ENCODE measurements around the gene SERGEF.

SERGEF gene

DNA sequence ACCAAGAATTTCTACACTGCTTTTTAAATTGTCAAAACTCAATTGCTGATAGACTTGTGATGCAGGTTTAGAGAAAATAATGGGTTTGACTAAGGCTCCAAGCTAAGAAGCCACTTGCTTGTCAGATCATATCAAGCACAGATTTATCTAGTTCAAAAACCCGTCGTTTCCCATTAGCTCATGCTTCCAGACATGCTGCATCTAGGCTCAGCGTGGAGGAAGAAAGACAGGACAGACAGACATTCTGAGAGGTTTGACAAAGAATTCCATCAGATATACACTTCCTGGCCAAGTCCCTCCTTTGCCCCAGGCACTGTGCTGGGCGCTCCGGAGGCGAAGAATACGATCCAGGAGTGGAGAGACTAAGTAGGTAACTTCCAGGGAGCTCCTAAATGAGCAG lies 201.5 kb downstream of the SERGEF start:
- FAIRE-seq, result no peak

DNA sequence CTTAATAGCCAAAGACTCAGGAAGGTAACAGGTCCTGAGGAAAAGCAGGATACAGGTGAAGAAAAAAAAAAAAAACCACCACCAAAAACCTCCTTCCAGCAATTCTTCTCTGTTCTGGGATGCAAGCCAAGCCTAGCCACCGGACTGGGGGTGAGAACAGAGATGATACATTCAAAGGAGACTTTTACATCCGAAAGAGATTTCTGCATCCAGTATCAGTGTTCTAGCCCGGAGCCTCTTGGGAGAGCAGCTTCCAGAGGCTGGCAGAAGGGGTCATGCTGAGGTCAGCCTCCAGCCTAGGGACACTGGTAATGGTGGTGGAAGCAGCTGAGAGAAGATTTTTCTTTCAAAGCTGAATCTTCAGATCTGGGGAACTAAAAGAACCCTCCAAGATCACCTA lies 202.1 kb downstream of the SERGEF start:
- no peak for FAIRE-seq

DNA sequence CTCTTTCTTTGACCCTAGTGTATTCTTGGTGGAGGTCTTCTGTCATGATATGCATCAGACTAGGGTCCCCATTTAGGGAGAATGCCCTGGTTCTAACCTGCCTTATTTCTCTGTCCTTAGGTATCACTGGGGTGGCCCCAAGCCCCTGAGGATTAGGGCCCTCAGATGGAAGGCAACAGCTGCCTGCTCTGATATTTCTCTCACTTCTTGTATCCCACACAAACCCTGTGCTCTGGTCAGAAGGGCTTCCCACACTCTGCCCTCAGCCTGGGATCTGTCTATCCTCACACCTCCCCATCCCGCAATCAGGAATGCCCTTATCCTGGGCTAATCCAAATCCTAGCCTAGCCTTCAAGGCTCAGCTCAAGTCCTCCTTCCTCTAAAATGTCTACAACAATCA lies 202.8 kb downstream of the SERGEF start:
- FAIRE-seq, result no peak

DNA sequence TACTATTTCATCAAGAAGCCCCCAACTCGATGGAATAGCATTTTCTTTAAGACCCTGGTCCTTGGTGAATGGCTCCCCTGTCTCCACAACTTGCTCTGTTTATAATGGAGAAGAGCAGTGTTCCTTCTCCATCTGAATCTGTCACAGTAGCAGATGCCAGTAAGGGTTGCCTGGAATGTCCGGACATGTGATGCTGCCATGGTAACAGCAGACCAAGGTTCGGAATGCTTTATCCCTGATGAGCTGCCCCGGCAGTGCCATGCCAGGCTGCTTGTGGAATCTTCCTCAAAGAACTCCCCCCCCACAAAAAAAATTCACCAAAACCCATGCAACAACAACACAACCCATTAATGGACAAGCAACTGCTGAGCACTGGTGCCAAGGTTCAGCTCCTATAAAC lies 205.8 kb downstream of the SERGEF start:
- FAIRE-seq, result no peak

DNA sequence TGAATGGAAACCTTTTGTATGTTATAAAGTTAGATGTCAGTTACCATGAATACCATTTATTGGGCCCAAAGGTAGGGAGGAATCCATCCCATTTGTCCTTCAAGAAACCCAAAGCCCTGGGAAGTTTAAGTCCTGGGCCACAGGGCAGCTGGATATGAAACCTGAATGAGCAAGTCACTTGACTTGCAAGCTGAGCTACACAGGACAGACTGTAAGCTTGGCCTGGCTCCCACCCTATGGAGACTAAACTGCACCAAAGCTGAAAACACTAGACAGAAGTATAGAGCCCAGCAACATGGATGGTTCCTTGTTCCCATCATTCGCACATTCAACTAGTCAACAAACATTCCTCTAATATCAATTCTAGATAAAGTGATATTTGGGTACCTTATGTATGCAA lies 207.0 kb downstream of the SERGEF start:
- no peak for FAIRE-seq

DNA sequence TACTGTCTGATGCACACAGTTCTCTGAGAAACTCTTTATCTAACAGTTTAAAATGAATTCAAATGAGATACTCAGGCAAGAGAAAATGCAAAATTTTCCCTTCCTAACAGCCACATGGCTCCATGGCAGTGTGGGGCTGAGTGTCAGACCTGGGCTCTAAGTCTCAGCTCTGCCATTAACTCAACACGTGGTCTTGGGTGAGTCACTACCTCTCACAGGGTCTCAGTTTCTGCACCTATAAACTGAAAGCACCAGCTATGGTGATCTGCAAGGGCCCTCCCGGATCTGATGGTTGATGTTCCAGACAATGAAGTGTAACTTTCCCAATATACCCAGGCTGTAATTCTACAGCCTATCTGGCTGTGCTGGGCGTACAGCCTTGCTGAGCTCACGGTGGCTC lies 207.8 kb downstream of the SERGEF start:
- no peak for FAIRE-seq

DNA sequence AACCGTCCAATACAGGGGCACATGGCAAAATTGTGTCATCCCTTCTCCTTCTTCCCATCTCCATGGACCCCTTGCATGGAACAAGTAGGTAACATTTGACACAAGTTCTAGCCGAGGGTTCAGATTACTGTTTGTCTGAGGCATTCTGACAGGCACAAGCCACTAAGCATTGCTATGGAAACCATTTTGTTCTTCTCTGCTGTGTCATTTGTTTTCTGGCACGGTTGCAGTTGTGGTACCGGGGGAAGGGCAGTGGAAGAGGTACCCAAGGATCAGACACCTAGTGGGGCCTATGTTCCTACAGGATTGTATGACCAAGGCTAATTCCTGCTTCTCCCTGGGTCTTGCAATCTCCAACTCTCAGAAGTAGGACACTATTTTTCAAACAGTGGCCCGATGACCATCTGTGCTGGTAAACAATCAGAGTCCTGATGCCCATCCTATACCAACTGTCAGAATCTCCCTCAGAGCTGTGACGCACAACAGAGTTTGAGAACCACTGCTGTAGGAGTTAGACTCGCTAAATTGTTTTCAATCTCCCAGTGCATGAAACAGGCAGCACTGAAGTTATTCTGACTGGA lies 209.0 kb downstream of the SERGEF start:
- FAIRE-seq, result no peak

DNA sequence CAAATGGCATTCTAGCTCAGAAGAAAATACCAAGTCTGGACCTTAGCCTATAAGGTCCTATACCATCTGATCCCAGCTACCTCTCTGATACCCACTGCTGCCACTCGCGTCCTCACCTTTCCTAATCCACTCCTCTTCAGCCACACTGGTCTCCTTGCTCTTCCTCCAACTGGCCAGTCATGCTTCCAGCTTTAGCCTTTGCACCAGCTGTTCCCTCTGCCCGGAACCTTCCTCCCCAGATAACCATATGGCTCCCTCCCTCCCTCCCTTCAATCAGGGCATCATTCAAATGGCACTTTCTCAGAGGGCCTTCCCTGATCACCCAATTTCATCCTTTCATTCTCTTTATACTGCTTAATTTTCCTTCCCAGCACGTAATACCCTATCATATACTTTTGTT lies 210.4 kb downstream of the SERGEF start:
- FAIRE-seq, result no peak

DNA sequence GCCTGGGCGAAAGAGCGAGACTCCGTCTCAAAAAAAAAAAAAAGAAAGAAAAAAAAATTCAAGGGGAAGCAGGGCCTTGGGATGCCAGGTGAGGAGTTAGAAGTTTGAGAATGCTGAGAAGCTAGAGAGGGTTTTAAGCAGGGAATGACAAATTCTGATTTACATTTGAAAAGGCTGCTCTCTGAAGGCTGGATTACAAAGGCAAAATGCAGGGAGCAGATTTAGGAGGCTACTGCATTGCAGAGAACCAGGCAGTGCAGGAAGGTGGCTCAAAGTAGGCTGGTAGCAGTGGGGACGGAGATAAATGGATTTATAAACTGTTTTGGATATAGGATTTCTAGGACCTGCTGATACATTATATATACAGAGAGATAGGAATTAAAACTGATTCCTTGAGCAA lies 211.7 kb downstream of the SERGEF start:
- FAIRE-seq, result no peak

DNA sequence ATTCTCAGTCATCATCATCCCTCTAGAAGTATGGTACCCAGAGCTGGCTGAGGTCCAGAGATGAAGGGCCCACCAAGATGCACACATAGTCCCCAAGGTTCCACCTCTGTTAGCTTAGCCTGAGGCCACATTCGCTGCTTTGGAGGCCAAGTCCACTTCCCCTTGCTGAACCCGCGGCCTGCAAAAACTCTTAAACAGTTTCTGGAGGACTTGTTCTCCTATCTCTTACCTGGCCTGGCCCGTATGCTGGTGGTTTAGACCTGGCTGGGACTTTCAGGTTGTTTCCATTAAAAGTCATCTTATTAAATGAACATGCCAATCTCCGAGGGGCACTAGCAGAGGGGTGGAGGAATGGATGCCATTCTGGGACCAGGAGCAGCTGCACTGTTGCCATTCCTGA lies 213.7 kb downstream of the SERGEF start:
- no peak for FAIRE-seq

DNA sequence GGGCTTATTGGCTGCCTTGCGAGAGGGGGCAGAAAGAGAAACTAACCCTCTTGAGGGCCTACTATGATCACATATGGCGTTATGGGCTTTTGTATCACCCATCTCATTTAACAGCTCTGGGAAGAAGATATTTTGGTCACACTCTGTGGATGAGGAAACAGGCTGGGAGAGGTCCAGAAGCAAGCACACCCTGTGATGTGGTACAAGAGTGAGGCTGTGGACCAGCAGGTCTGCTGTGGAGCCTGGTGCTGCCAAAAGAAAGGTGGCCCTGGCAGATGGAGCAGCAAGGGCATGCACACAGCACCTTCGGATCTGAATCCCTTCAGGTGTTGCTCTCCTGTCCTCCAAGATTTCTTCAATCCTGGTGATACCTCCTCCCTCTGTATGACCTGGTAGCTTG lies 214.1 kb downstream of the SERGEF start:
- FAIRE-seq, result no peak

DNA sequence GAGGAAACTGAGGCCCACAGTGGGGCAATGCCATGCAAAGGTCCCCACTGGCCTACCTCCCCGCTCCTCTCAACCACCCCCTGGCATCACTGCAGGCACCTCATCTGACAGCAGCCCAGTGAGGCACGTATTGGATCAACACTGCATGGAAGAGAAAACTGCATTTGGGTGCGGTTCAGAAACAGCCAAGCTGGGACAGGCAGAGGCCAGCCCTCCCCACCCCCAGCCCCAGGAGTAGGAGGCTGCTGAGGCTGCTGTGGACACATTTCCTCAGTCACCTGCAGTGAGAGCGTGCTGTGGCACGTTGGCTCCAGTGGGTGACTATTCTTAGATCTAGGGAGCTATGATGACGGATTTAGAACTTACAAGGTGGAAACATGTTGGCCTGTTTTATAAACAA lies 214.6 kb downstream of the SERGEF start:
- FAIRE-seq, result no peak

DNA sequence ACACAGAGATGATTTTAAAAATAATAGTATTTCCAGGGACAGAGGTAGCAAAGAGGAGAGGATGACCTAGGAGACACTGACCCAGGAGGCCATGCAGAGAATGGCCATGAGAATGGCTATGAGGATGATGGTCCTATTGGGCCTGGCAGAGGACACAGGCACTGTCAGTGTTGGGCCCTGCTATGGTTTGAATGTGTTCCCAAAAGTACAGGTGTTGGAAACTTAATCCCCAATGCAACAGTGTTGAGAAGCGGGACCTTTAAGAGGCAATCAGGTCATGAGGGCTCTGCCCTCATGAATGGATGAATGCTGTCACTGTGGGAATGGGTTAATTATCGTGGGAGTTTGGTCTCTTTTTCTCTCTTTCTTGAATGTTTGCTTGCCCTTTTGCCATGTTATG lies 216.7 kb downstream of the SERGEF start:
- FAIRE-seq, result no peak

DNA sequence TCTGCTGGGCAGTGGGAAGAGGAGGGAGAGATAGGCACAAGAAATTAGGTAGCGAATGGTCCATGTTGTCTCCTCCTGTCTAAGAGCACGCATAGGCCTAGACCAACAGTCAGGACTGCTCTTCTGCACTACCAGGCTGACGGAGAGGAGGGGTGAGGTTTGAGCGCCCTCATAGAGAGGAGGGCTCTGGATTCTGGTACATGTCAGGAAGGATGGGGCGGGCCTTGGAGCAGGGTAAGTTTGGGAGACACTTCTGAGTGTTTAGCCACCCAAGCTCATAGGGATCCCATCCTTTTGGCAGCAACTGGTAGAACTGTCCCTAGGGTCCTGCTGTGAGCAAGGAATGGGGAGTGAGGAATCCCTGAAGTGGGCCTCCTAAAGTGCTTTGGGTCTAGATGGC lies 217.9 kb downstream of the SERGEF start:
- FAIRE-seq, result no peak

DNA sequence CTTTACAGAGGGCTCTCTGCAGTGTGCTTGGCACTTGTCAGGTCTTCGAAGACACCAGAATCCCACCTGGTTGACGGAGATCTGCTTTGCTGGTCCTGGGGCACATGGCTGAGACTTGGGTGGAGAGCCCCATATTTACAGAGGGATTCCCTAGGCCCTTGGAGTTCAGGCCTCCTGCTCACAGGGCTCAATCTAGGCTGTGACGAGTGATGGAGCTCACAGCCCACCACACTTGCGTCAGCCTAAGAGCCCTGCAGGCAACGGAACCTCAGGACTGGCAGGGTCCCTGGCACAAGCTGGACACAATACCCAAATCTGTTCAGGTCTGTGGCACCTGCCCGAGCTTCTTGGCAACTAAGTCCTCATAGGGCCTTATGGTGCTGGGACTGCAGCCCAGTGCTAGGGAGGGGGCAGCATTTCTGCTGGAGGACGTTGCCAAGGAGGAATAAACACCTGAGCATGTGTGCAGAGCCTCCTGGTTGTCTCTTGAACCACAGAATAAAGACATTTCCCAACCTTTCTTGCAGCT lies 219.1 kb downstream of the SERGEF start:
- no peak for FAIRE-seq

DNA sequence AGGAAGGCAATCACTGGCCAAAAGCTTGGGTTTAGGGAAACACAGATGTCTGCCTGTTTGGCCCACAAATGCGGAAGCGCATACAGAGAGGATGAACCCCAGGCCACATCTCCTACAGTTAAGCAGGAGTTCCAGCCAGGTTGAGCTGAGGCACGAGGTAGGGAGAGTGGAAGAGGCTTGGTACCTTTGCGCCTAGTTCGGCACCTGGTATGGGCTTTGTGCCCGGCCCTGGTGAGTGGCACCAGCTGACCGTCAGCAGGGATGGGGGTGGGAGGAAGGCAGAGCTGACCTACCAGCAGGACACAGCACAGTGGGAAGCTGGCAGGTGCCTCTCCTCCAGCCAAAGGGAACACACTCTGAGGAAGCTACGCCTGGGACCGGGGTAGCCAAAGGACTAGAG lies 220.7 kb downstream of the SERGEF start:
- FAIRE-seq, result no peak

DNA sequence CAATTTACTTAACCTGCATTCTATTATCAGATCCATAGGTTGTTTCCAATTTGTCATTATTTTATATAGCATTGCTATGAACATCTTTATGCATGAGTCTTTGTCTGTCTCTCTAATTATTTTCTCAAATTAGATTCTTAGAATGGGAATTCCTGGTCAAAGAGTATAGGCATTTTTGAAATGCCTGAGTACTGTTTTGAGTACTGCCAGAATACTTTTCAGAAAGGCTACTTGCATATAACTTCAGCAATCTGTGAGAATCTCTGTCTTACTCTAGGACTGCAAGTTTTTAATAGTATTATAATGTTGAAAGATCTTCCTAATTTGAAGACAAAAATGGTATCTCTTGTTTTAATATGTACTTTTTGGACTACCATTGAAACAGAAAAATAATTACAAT lies 221.7 kb downstream of the SERGEF start:
- no peak for FAIRE-seq

DNA sequence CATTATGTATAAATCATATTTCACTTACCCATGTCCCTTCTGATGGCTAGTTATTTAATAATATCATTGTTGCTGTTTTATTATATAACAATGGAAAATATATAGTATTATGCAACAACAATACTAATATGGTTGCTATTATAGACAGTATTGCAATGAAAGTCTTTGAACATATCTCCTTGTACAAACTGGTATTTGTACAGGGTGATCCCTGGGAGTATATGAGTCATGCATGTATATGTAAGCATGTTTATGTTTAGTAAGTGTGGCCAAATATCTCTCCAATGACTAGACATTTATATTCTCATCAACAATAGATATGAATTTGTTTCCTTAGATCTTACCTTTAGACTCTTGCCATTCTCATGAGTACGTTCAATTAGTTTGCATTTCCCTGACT lies 222.4 kb downstream of the SERGEF start:
- no peak for FAIRE-seq

DNA sequence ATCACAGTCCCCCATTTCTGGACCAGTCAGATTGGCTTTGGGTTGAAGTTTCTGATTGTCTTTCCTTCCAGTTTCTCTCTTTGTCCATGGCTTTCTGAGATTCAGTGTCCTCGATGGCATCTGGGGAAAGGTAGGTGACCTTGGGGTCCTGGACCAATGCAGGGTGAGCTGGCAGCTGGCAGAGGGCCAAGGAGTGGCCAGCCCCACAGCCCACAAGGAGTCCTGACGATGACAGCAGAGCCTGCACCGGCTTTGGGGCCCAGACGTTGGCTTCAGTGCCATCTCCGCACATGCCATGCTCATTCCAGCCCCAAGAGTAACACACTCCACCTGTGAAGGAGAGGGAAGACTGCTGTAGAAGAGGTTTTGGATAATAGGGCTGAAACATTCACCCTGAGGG lies 224.8 kb downstream of the SERGEF start:
- no peak for FAIRE-seq

DNA sequence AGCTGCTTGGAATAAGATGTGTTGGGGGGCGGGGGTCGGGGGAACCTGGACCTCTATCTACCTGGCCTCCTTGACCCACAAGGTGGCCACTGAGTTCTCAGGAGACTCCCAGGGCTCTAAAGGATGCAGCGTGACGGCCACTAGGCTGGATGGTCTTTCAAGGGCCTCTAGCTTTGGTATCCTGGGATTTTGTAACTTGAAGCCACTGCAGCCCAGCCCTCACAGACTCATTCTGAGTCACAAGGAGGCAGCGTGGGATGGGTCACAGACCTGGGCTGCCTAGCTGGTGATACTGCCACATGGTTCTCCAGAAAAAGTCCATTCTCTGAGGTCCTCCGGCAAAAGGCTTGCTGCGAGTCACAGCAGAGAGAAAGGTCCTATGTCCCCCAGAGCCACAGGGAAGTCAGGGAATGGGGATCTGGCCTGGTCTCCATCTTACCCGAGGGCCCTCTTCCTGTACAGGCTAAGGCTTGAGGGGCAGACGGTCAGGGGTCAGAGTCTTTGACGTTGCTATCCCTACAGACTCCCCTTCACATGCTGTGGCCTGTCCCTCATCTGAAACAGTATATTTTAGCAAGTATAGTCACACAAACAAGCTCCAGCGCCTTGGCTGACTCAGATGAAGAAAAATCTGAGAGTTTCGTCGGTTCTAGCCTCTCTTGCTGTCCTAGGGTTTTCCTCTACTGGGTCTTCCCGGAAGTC lies 225.9 kb downstream of the SERGEF start:
- FAIRE-seq, result no peak

DNA sequence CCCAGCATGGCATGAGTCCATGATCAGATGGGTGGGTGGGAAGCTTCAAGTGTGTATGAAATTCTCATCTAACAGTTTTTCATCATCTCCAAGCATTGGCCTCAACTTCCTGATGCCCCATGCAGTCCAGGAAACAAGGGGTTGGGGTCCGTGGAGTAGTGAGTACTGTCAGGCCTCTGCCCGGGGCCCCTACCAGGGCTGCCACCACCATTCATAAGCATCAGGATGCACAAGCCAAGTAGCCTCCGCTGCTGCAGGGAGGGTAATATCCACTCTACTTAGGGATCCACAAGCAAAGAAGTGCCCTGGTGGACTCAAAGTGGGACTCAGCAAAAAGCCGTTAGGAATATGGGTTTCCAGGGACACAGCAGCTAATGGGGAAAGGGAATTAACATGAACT lies 229.0 kb downstream of the SERGEF start:
- FAIRE-seq, result no peak

DNA sequence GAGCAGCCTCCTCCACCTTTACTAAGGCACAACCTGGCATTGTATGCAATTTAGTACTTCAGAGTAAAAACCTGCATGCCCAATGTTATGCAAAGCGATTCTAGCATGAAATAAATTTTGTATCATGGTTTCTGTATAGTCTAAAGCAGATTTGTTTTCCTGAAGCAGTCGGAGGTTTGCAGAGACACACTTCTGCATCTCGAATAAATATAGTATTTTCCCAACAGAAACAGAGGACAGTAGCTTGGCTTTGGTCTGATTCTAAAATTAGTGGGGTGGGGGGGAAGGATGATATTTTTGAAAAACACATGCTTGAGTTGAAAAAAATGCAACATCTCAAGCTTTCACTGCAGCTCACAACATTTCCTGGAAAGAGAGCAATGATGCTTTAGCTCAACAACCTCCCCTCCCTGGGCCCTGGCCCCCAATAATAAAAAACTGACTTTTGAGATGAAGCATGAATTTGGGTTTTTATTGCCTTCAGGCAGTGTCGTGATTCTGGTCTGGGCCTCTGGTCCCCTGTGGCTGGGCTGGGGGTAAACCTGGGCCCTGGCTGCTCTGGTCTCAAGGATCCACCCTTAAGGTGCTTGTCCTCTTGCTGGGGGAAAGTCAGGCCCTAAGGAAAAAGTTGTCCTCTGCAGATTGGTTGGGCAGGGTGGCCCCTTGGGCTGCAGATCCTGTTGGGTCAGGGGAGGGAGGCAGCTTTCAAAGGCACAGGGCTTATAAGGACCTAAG lies 230.1 kb downstream of the SERGEF start:
- no peak for FAIRE-seq

DNA sequence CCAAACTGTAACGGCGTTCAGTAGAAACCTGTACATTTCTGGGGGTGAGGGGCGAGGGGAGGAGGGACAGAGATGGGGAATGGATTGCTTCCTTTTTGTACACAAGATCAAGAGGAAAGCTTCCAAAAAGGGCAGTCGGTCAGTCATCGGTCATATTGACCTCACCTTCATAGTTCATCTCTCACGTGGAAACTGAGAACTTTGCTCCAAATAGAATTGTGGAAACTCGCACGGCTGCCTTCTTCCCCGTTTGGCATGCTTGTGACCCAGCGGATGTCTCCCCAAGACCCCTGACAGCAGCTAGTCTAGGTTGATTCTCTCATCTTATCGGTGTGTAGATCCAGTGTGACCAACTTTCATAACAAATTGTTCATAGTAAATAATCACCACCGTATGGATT lies 230.7 kb downstream of the SERGEF start:
- no peak for FAIRE-seq

DNA sequence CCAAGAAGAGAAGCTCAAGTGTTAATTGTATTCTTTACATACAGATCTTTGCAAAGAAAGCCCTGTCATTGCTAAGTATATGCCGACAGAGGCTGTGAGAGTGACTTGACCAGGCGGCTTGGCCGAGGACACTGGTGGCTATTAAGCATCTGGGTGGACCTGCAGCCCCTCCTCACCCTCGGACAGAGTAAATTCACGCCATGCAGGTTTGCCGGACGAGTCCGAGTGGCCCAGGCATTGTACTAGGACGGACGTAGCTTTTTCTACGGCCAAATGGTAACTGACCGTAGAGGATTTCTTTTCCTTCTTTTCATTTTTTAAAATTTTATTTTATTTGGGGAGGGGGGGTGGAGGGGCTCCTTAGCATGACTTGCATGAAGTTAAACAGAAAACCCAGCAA lies 231.2 kb downstream of the SERGEF start:
- no peak for FAIRE-seq

Data from endometrium (tissue), 2 donors.